ENCODE data around the gene OR2J3. TPM values are rescaled to one million over a fixed set of nuclear protein-coding genes. Genes with fewer than 3 reads are reported as not detected.

The OR2J3 gene
- not detected in 2 replicates for total RNA-seq (ENCODE audit: low replicate concordance)

- DNase-seq (ENCODE audit: low read depth) = no peak
- TF ChIP-seq, protein P1, sequence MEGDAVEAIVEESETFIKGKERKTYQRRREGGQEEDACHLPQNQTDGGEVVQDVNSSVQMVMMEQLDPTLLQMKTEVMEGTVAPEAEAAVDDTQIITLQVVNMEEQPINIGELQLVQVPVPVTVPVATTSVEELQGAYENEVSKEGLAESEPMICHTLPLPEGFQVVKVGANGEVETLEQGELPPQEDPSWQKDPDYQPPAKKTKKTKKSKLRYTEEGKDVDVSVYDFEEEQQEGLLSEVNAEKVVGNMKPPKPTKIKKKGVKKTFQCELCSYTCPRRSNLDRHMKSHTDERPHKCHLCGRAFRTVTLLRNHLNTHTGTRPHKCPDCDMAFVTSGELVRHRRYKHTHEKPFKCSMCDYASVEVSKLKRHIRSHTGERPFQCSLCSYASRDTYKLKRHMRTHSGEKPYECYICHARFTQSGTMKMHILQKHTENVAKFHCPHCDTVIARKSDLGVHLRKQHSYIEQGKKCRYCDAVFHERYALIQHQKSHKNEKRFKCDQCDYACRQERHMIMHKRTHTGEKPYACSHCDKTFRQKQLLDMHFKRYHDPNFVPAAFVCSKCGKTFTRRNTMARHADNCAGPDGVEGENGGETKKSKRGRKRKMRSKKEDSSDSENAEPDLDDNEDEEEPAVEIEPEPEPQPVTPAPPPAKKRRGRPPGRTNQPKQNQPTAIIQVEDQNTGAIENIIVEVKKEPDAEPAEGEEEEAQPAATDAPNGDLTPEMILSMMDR (IDR thresholded peaks at IDR 0.05; ENCODE audit: insufficient read depth, low read length) = no peak
Measured at GRCh38 chr6:29107758-29108157, at the start of gene OR2J3. OR2J3 (plus strand) TSS chr6:29108058; CDS start chr6:29111891, 3,833 bp downstream.

DNA sequence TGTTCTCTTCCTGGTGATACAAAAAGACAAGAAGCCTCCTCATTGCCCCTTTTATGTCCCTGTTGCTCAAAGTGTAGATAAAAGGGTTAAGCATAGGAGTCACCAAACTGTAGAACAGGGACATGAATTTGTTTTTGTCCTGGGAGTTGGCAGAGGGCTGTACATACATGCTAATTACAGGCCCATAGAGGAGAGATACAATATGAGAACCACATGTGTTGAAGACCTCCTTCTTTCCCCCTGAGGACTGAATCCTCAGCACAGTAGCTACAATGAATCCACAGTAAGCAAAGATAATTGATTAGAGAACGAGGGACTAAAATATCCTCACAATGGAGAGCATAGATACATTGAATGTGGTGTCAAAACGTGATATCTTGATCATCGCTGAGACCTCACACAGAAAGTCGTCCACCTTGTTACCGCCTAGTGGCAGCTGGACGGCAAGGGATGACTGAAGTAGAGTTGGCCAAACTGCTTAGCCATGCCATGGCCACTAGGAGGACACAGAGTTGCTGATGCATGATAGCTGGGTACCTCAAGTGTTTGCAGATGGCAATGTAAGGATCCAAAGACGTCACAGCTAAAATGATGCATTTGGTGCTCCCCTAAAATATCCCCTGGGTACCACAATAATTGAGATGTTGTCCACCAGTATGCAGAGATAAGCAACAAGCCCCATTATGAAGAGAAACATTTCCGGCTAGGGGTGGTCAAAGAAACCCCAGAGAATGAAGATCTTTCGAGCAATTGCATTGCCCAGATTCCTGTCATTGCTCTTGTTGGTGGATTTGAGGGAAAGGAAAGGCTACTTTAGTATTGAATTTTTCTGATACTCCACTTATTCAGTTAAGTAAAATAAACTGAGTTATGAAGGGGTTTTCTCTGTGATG lies 35.8 kb upstream of the OR2J3 start:
- no peak overlapping the region for H3K4me3 ChIP-seq (ENCODE audit: low read depth, low read length)
- TF ChIP-seq, protein P1 (IDR thresholded peaks at IDR 0.05; ENCODE audit: insufficient read depth, low read length) = peak; percentile 39
- peak; percentile 1 for DNase-seq (ENCODE audit: low read depth)

More at GRCh38 chr6:29107758-29108157, at the start of gene OR2J3:
- H3K4me3 ChIP-seq (ENCODE audit: low read depth, low read length) = no peak within 1 kb of the TSS

DNA sequence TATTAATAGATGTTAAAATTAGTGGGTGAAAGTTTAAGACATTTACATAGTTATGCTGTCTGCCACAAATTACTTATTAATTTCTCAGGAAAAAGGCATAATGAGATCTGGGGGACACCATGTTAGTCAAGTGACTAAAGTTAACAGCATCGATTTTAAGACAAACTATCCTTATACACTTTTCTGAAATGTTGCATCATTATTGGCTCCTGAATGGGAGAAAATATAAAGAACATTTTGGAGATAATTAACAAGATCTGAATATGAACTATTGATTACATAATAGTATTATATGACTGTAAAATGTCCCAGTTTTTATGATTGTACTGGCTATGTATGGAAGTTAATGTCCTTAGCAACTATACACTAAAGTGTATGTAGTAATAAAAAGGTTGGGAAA lies 28.7 kb upstream of the OR2J3 start:
- DNase-seq (ENCODE audit: low read depth) = no peak
- H3K4me3 ChIP-seq (ENCODE audit: low read depth, low read length) = no peak overlapping the region
- TF ChIP-seq, protein P1 (IDR thresholded peaks at IDR 0.05; ENCODE audit: insufficient read depth, low read length) = no peak

GRCh38 chr6:29081312-29081711 lies 26.5 kb upstream of the OR2J3 start:
- no peak overlapping the region for H3K4me3 ChIP-seq (ENCODE audit: low read depth, low read length)
- TF ChIP-seq, protein P1 (IDR thresholded peaks at IDR 0.05; ENCODE audit: insufficient read depth, low read length) = no peak

GRCh38 chr6:29082457-29082856 lies 25.4 kb upstream of the OR2J3 start:
- no peak for DNase-seq (ENCODE audit: low read depth)
- no peak overlapping the region for H3K4me3 ChIP-seq (ENCODE audit: low read depth, low read length)
- TF ChIP-seq, protein P1 (IDR thresholded peaks at IDR 0.05; ENCODE audit: insufficient read depth, low read length) = no peak

More at GRCh38 chr6:29081312-29081711, 26.5 kb upstream of the OR2J3 start:
- no peak for DNase-seq (ENCODE audit: low read depth)

- DNase-seq (ENCODE audit: low read depth) = no peak
- TF ChIP-seq, protein P1 (IDR thresholded peaks at IDR 0.05; ENCODE audit: insufficient read depth, low read length) = no peak
Measured at GRCh38 chr6:29087213-29087612, 20.6 kb upstream of the OR2J3 start, which contains the start of gene OR2B3. OR2B3 (minus strand) TSS chr6:29087313; CDS start chr6:29087248, 65 bp downstream.

More at GRCh38 chr6:29087213-29087612, 20.6 kb upstream of the OR2J3 start, which contains the start of gene OR2B3:
- H3K4me3 ChIP-seq (ENCODE audit: low read depth, low read length) = no peak within 1 kb of the TSS
